ENCODE measurements around the gene TLK2.

- TF ChIP-seq CTCF (IDR thresholded peaks at IDR 0.05): no peak
- no peak for TF ChIP-seq POLR2A (IDR thresholded peaks at IDR 0.05)
Observed at GRCh38 chr17:62652251-62653001, 173.8 kb downstream of the TLK2 start.

All from sigmoid colon (tissue), 3 donors.